Endodermal cell (in vitro differentiated cells): ENCODE results near the gene ELANE. TPM values are rescaled to one million over a fixed set of nuclear protein-coding genes. Genes with fewer than 3 reads are reported as not detected.

Source experiments
- DNase-seq: peaks from one replicate; pipeline ENCODE4 v3.0.0-alpha.2; 2017
- H3K27ac ChIP-seq: 2 replicates; pipeline ENCODE4 v1.5.1; 2013; ENCODE audit warnings: mild to moderate bottlenecking, low read depth, low read length, moderate library complexity
- H3K27me3 ChIP-seq: 2 replicates; pipeline ENCODE4 v1.6.1; 2013; ENCODE audit warnings: mild to moderate bottlenecking, low read length, moderate library complexity; ENCODE audit not compliant: insufficient read depth, control insufficient read depth, poor library complexity, severe bottlenecking
- H3K36me3 ChIP-seq: 2 replicates; pipeline ENCODE4 v1.7.0; 2013; ENCODE audit warnings: mild to moderate bottlenecking, low read length, moderate library complexity; ENCODE audit not compliant: control insufficient read depth, insufficient read depth
- H3K4me1 ChIP-seq: one replicate; pipeline ENCODE4 v1.7.0; 2013; ENCODE audit warnings: low read length; ENCODE audit not compliant: control insufficient read depth, insufficient read depth
- H3K4me3 ChIP-seq: 2 replicates; pipeline ENCODE4 v1.5.1; 2013; ENCODE audit warnings: mild to moderate bottlenecking, low read length, moderate library complexity
- H3K9ac ChIP-seq: 2 replicates; pipeline ENCODE4 v1.6.1; 2013; ENCODE audit warnings: mild to moderate bottlenecking, low read length, moderate library complexity; ENCODE audit not compliant: poor library complexity, severe bottlenecking; ENCODE audit errors: extremely low read depth
- H3K9me3 ChIP-seq: 2 replicates; pipeline ENCODE4 v1.6.1; 2013; ENCODE audit warnings: mild to moderate bottlenecking, low read length, moderate library complexity; ENCODE audit not compliant: control insufficient read depth
- H3K27ac Mint-ChIP-seq: 2 replicates; pipeline ENCODE4 v1.8.0; 2020; ENCODE audit warnings: mixed read lengths
- H3K27me3 Mint-ChIP-seq: 2 replicates; pipeline ENCODE4 v1.8.0; 2021; ENCODE audit warnings: mild to moderate bottlenecking, mixed read lengths; ENCODE audit not compliant: insufficient read depth
- H3K36me3 Mint-ChIP-seq: 2 replicates; pipeline ENCODE4 v1.8.0; 2020; ENCODE audit warnings: low read depth, mixed read lengths
- H3K4me1 Mint-ChIP-seq: 2 replicates; pipeline ENCODE4 v1.8.0; 2020; ENCODE audit warnings: mixed read lengths
- H3K4me3 Mint-ChIP-seq: 2 replicates; pipeline ENCODE4 v1.8.0; 2020; ENCODE audit warnings: mild to moderate bottlenecking, moderate library complexity, mixed read lengths
- H3K9me3 Mint-ChIP-seq: 2 replicates; pipeline ENCODE4 v1.8.0; 2020; ENCODE audit warnings: mild to moderate bottlenecking, mixed read lengths
- CTCF ChIP-seq: fragments of 200-600 bp; sonication (generic); conservative IDR thresholded peaks from 2 replicates; pipeline ENCODE4 v1.5.0; 2021; ENCODE audit warnings: antibody characterized with exemption, mild to moderate bottlenecking
- WGBS, 2 experiments: methylation state at CpG; one replicate each; pipeline versions ENCODE4 v1.1.5 to v1.1.7; 2013; ENCODE audit warnings: missing lambda C conversion rate in 2 of 2, mixed read lengths in 1 of 2; ENCODE audit not compliant: insufficient coverage in 1 of 2, insufficient read length in 1 of 2; 5-methylcytosine and 5-hydroxymethylcytosine counted together
- long read RNA-seq, 4 experiments: library from polyadenylated mRNA in 2 of 4; library from RNA in 1 of 4; library from capped mRNA in 1 of 4; stranded (forward) in 3 of 4; unstranded in 1 of 4; transcript quantifications; one replicate each; pipeline ENCODE4 v2.0.0, GENCODE V29; 2020 to 2021; ENCODE audit warnings: inconsistent platforms in 1 of 4
- polyA plus RNA-seq, 2 experiments: library from polyadenylated mRNA; stranded (reverse); fragments of 50-300 nt; gene quantifications; one replicate each; pipeline ENCODE4 v1.2.3, GENCODE V29; 2013
- total RNA-seq, 2 donors: library from RNA; stranded (reverse); fragmentation: NEBNext Ultra II Directional in 1 of 2; extraction: Animal tissue kit (Norgen Biotek cat#: 25700) in 1 of 2; gene quantifications; 2 replicates in 1 of 2; 3 replicates in 1 of 2; pipeline ENCODE4 v1.2.1, GENCODE V29; 2021

The ELANE gene
- total RNA-seq: not detected
- polyA plus RNA-seq (2013, experiment 1 of 2): not detected
- polyA plus RNA-seq (2013, experiment 2 of 2): not detected
- long read RNA-seq, experiment 1: 0 reads
- long read RNA-seq, experiment 2: 0 reads
- long read RNA-seq, experiment 3: 0 reads
- long read RNA-seq, experiment 4: 0 reads

GRCh38 chr19:852136-853013 is at the start of gene ELANE:
Gene ELANE (plus strand): TSS chr19:852303. CDS start chr19:852329, 26 bp downstream.
- no peaks in the 10 kb centered on the region for H3K9me3 ChIP-seq
- Mint-ChIP-seq H3K27me3 (peaks cover 3% of the 10 kb centered on the region), H3K4me3 (no peak within 1 kb of the TSS), H3K36me3 (no peaks in the 10 kb centered on the region), H3K27ac (no peak within 1 kb of the TSS), H3K4me1 (no peaks in the 10 kb centered on the region), H3K9me3 (no peaks in the 10 kb centered on the region)
- H3K27ac ChIP-seq: no peak within 1 kb of the TSS
- TF ChIP-seq CTCF: no peak
- 89 to 90% methylated on average over 21 to 54 of the region's 55 CpGs for WGBS, 2 experiments
- H3K27me3 ChIP-seq: no peaks in the 10 kb centered on the region
- H3K4me3 ChIP-seq: no peak within 1 kb of the TSS
- no peak within 1 kb of the TSS for H3K9ac ChIP-seq
- no peaks in the 10 kb centered on the region for H3K36me3 ChIP-seq
- no peaks in the 10 kb centered on the region for H3K4me1 ChIP-seq
- DNase-seq: no peak

GRCh38 chr19:802498-803098 is 49.5 kb upstream of the ELANE start:
- TF ChIP-seq CTCF: no peak

GRCh38 chr19:803099-803561 is 49.0 kb upstream of the ELANE start:
- Mint-ChIP-seq H3K4me1 (peaks cover 22% of the 10 kb centered on the region), H3K9me3 (no peaks in the 10 kb centered on the region), H3K27ac (peak overlapping the region; percentile 87), H3K36me3 (peaks cover 72% of the 10 kb centered on the region), H3K27me3 (no peaks in the 10 kb centered on the region), H3K4me3 (no peak overlapping the region)
- H3K27ac ChIP-seq: peak overlapping the region; percentile 84
- H3K4me3 ChIP-seq: no peak overlapping the region
- no peaks in the 10 kb centered on the region for H3K27me3 ChIP-seq
- no peak for DNase-seq
- no peaks in the 10 kb centered on the region for H3K9me3 ChIP-seq
- peaks cover 27% of the 10 kb centered on the region for H3K4me1 ChIP-seq
- no peak overlapping the region for H3K9ac ChIP-seq
- WGBS, 2 experiments: 95 to 100% methylated on average over 6 to 17 of the region's 17 CpGs
- H3K36me3 ChIP-seq: peaks cover 88% of the 10 kb centered on the region
- TF ChIP-seq CTCF: no peak

More at GRCh38 chr19:802498-803098, 49.5 kb upstream of the ELANE start:
- Histone ChIP-seq H3K27me3 (no peaks in the 10 kb centered on the region), H3K9me3 (no peaks in the 10 kb centered on the region), H3K9ac (peak overlapping the region; percentile 44), H3K27ac (peak overlapping the region; percentile 84), H3K4me3 (no peak overlapping the region), H3K4me1 (peaks cover 27% of the 10 kb centered on the region), H3K36me3 (peaks cover 83% of the 10 kb centered on the region)
- peak overlapping the region; percentile 87 for H3K27ac Mint-ChIP-seq
- H3K27me3 Mint-ChIP-seq: no peaks in the 10 kb centered on the region
- H3K4me1 Mint-ChIP-seq: peaks cover 22% of the 10 kb centered on the region
- DNase-seq: no peak
- WGBS, 2 experiments: 85 to 93% methylated on average over 20 to 28 of the region's 28 CpGs
- H3K4me3 Mint-ChIP-seq: no peak overlapping the region
- H3K9me3 Mint-ChIP-seq: no peaks in the 10 kb centered on the region
- peaks cover 67% of the 10 kb centered on the region for H3K36me3 Mint-ChIP-seq
